Renal pelvis (tissue), 4 donors: ENCODE results near the gene ZBTB20. TPM values are rescaled to one million over a fixed set of nuclear protein-coding genes. Genes with fewer than 3 reads are reported as not detected.

Experiments
- DNase-seq: peaks from one replicate; pipeline ENCODE4 v3.0.0-alpha.2; 2013
- polyA plus RNA-seq, 3 donors: library from polyadenylated mRNA; unstranded; fragments of 120-200 nt; gene quantifications; one replicate each; pipeline ENCODE4 v1.2.1, GENCODE V29; 2013; ENCODE audit not compliant: insufficient read length in 3 of 3

The ZBTB20 gene
- polyA plus RNA-seq, 3 donors: 4.4 to 6.3 (median 5.9) TPM

DNA sequence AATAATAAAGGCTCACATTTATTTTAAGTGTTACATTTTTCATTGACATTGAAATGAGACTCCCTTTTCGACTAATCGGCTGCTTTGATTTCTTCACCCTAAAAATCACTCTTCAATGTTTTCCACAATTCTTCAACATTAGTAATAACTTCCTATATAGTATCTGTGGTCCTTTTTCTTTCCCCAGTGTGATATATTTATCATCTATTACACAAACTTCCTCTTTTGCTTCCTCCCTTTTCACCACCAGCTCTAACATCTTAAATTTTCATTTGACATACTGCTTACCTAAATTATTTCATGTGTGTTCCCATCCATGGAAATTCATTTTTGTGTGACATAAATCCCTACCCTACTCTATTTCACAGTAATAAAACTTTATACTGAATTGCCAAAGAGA, 608.9 kb downstream of the ZBTB20 start:
- DNase-seq: no peak

DNA sequence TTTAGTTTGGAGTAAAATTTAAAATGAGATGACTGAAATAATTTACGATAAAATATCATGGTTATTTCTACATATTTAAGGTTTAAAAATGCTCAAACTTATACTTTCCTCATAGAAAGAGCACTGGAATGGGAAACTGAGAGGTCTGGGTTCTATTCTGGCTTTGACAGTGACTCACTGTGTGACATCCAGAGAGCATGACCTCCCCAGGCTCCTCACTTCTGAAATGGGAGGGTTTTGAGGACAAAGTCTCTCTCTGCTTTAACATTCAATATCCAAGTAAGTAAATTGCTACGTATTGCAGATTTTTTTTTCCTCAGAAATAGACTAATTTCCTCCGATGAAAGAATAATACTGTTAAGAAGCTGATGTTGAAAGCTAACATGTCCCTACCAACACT, 618.6 kb downstream of the ZBTB20 start:
- DNase-seq: no peak

DNA sequence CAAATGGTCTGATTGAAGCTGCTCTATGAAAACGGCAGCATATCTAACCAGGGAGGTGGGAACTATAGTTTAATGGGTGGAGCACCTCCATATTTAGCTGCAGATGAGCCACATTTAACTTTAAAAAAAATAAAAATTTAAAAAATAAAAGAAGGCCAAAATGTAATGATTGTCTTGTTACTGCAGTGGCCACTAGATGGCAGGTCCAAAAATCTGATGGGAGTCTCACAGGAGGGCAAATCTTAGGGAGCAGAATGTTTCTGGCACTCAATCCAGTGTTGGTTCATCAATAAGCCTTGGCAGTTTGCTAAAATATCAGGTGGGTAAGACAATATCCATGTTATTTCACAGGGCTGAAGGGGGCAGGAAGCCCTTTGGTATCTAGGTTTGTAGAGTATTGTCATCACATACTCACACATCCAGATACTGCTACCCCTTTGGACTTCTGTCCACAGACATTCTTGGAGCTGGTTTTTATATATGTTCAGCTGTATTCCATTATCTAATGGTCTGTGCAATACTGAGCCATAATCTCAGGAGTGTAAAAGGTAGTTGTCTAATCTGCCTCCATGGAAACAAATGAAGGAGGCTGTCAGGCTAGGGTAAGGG, 619.9 kb downstream of the ZBTB20 start:
- no peak for DNase-seq

DNA sequence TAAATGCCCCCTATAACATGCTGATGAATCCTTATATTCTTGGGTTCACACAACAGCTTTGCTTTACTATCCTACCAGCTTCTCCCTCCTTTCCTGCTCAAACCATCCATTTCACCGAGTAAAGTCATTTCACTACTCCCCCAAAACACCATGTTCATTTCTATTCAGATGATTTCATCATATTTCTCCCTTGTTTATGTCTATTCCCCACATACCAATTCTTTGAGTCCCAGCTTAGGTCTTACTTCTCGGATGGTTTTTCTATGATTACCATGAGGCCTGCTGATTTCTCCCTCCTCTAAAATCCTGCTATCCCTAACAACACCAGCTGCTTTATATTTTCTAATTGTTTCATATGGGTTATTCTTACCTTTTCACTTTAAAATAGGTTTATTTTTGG, 621.8 kb downstream of the ZBTB20 start:
- DNase-seq: no peak

DNA sequence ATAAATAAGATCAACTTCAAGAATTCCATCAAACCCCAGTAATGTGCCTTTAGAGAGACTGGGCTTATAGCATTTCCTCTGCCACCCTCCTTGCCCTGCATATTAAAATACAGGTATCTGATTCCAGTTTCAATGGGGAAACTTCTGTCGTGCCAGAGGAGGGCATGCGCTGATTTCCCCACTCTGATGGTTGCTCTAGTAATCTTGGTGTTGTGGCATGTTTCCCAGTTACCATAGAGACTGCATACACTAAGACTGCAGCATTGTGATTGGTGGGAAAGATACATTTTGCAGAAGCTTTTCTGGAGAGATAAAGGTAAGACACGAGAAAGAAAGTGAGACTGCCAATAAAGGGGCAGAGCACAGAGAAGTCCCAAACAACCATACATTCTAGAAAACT, 627.7 kb downstream of the ZBTB20 start:
- DNase-seq: peak; percentile 73

DNA sequence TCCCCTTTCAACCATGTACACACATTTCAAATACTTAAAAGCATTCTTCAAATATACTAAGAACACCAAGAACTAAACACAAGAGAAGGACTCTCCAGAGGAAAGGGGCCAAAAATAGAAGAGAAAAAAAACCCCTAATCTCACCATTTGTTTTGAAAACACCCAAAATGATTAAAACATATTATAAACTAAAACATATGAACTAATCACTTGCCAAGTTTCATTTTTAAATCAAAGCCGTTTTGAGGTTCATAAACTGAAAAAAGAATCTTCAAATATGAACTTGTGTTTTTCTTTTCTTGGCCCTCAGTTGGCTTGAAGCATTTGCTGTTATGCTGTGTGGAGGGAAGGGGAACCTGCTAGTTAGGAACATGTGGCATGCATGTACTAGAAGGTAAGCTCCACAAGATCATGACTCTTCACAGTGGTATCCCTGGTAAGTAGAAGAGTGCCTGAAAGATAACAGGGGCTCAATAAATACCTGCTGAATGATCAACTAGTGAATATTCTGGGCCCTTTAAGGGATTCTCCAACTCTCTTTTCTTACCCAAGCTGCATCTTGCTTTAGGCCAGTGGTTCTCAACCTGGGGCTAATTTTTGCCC, 628.8 kb downstream of the ZBTB20 start:
- no peak for DNase-seq

DNA sequence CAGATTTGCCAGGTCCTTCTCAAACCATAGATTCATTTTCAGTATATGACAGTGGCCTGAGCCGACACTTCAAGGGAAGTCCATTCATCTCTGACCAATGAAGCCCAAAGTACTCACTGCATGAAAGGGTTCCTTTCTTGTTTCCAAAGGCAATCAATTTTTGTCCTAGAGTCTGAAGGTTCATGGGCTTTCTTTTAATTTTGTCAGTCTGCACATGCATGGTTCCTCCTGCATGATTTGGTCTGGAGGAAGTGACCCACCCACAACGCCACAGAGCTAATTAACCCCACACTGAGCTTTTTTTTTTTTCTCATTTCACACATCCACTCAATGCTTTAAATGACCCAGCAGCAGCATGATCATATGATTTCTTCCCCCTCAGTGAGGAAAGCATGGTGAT, 636.9 kb downstream of the ZBTB20 start:
- DNase-seq: no peak

DNA sequence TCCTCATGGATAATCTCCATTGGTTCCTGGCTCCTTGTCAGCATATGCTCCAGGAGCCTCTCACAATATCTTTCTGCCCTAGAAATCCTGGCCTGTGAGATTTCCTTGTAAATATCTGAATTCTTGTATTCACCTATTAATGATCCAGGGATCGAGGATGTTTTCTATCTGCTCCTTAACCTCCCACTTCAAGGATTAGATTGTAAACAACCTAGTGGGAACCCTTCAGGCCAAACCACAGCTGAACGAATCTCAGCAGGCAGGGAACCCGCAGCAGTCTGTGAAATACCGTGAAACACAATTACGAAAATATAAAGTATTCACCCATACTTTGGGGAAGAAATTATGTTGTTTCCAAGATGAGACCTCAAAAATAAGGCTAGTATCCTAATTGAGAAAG, 637.3 kb downstream of the ZBTB20 start:
- no peak for DNase-seq

DNA sequence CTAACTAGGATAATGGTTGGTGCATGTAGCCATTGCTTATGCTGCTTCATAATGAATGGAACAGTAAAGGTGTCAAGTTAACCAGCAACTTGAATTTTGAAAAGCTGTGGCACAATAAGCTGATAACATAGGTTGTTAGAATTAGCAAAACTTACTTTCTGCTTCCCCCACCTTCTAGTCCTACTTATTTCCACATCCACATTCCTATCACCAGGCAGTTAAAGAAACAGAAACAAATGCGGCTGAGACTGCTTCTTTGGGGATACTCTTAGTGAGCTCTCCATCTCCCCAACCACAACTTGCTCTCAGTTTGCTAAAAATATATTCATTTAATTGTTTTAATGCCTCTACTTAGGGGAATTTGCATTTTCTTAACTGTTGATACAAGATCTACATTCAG, 638.1 kb downstream of the ZBTB20 start:
- DNase-seq: no peak

DNA sequence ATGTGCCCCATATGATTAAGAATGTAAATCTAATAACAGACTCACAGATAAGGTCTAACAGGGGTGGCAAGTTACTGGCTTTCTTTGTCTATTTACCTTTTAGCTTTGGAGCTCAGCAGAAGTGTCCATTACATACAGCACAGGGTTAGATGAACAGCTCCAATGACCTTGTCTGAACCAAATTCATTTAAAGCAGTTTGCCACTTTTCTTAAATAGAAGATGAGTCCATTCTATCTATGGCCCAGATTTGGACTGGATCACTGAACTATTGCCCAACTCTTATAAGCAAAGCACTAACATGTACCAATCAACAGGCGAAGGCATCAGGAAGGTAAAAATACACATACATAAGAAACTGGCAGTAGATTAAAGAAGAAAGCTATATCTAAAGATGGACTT, 638.9 kb downstream of the ZBTB20 start:
- no peak for DNase-seq

DNA sequence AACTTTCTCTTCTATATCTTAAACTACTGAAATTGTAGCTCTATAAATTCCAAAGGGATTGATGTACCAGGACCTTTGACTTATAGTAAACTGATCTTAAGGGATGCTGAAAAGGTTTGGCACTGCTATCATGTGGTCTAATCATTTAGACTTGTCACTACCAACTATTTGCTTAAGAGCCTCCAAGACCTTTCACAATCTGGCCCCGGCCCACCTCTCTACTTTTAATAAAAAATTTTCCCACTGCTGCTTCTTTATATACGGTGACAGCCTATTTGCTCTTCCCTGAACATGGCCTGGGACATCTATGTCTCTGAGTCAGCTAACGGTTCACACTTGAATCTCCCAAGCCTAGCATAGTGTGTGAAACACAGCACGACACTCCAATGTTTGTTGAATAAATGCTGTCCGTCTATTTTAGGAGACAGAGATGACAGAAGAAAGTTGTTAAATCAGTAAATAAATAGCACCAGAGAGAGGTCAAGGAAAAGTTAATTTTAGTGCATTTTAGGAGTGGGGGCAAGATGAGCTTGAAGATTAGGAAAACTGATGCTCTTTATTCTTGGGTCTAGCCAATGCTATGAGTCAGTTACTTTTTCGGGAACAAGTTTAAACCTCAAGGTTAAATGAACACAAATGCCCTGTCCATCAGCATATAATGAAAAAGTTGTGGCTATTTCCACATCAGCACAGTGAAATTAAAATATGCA, 640.3 kb downstream of the ZBTB20 start:
- no peak for DNase-seq

DNA sequence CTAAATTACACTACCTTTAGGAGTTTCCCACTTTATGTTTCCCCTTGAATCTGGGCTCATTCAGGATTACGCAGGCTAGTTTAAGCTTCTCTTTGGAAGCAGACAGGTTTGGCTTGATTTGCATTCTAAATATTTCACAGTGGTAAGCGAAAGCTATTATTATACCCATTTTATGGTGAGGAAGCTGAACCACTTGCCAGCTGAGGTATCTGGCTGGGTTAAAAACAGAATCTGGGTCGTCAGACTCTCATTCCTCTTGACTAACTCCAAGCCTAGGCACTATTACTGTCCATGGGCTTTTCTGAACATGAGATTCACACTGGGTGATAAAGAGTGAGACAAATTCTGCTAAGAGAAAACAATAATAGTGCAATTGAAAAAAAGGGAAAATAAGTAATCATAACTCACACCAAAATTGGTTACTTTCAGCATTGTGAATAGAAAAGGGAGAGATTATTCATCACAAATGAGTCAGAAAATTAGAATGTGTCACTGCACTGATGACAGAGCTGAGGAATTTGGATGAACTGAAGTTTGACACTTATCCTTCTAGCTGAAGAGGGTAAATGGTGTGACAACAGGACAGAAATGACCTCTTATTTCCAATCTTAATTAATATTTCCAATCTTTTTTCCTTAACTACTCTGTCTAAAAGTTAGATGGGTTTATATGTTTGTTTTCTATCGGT, 642.0 kb downstream of the ZBTB20 start:
- no peak for DNase-seq

DNA sequence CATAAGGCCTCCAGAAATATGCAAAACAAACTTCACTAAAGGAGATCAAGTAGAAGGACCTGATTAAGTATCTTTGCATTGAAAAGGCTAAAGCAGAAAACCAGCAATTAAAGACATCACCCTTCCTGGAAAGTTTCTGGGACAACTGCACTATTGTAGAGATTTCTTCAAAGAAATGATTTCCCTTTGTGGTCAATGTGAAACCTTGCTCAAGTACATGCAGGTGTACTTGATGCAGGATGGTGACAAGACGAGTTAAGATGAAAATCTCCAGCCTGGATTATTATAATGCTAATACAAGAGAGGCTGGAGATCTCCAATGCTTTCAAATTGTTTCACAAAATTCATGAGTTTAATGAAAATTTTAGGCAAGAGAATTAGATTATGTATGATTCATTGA, 644.9 kb downstream of the ZBTB20 start:
- DNase-seq: no peak

DNA sequence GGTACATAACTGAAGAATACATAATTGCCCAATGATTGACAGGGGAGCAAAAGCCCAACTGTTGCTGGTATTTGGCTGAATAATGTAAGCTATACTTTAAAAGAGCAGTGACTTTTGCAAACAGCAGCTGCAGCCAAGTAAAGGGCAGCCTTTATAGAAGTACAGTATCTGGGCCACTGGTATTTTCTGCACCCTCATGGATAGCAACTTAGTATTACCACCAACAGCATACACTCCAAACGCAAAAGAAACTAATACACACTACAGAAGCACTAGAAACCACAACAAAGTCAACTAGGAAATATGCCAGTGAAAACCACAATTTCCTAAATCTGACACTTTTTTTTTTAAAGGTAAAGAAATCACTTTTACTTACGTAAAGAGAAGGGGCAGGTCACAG, 647.1 kb downstream of the ZBTB20 start:
- DNase-seq: no peak

DNA sequence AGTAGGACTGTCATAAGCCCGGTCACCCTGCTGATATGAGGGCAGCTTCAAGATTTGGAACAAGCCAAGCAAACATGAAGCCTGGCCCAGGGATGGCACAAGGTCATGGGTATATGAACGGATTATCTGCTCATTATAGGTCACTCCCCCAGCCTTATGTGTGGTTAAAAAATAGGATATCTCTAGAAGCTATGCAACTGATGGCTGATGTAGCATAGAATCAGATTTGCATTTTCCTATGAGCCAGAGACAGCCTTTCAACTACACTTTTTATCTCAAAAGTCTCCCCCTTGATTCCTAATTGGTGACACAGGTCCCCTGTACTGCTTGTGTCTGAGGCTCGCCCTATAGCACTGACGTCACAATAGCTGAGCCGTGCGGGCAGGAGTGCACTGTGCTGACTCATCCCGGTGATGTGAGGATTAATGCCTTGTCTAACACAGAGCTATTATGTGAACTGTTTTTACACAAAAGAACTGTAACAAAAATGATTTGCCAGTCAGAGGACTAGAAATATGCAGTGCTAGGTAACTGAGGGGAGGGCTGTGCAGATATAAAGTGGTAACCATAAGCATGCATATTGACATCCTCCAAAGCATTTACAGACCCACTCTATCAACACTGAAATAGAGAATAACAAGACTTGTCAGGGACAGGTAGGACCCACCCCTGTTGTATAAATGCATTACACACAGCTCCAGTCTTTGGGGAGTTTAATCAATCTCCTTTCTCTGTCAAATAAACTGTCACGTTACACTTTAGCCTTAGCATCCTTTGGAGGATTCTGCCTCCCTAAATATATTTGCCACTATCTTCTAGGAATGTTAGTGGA, 648.3 kb downstream of the ZBTB20 start:
- DNase-seq: no peak

DNA sequence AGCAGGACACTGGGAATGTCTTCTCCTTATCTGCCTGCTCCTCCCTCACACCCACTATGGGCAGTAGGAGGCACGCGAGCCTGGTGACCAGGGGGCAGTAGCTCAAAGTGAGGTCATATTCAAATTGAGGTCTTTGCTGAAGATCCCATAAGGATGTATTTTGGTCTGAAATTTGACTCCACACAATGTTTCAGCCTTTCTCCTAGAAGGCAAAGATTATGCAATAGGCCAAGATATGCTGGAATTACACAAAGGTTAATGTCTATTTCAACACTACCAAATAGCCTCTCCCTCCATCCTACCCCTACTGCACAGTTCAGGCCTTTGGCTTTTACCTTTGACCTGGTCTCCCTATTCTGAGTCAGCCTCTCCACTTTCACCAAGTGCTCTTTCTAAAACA, 650.2 kb downstream of the ZBTB20 start:
- no peak for DNase-seq

DNA sequence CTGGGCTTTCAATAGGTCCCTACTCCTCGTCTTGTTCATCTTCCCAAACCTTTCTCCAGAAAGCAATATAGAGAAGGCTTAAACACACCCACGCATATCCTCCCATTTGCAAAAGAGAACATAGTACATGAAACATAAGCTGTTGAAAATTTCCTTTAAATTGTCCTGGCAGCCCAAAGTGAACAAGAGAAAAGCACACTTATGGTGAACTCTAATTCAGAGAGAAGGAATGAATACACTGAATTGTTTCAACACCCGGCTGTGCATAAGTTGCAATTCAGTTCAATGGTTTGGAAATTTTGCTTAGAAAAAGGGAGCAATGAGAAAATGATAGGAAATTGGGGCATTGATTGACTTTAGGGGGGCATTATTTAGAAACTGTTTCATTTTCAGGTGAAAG, 650.6 kb downstream of the ZBTB20 start:
- no peak for DNase-seq

DNA sequence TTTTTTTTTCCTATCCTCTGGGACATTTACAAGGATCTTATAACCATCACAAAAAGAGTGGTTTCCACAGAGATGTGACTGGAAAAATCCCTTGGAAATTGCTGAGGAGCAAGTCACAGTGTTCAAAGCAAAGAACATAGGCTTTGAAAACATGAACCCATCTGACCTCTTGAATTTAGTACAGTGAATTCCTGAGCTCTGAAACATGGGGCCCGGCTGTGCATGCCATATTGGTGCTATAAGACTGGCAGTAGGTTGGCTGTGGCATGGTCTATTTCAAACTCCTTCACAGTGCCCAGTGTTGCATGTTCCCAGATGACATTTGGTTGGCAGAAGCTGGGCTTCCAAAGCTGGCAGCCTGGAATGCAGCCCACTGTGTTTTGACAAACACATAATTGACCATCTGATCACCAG, 651.1 kb downstream of the ZBTB20 start:
- DNase-seq: no peak

DNA sequence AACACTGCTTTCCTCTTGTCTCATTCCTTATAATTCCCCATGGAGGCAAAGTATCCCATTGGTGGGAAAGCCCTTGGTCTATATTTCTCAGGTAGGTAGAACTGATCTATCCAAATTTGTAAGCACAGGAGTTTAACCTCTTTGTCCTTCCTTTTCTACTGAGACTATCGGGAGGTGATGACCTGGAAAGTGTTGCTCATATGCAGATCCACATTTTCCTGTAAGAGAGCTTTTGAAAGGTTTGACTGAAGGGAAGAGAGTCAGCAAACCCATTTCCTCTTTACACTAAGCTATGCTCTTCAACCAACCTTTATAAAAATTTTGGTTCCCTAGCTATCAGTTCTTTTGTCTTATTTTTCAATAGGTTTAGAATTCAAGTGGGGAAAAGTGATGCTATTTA, 652.6 kb downstream of the ZBTB20 start:
- no peak for DNase-seq

DNA sequence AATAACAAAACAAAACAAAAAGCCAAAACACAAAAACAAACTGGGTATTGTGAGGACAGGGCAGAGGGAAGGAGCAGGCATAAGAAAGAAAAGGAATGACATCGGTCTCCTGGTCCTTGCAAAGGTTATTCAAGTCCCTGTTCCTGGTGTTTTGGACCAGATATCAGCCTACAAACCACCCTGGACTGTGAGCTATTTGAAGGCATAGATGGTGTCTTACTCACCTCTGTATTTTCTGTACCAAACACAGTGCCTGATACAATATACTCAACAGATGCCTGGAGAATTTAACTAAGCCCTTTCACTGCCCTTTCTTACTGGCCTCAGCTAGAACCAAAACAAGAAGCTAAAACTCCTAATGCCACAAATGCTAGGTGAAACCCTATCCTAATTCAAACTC, 656.3 kb downstream of the ZBTB20 start:
- no peak for DNase-seq

DNA sequence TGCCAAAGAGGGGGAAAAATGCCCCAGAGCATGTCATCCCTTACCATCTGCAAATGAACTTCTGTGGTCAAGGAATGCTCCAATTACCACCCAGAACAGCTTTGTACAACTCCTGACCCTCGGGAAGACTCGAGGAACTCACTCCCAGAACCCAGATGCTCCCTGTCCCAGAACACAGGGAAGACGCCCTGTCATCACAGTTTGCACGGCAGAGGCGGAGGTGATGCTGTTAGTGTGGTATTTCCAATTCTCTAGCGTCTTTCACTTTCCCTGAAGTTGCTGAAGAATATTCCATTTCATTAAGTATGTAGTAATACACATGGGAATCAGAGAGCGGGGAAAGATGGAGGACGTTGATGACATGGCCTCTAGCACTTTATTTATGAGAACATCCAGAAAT, 659.6 kb downstream of the ZBTB20 start:
- no peak for DNase-seq

DNA sequence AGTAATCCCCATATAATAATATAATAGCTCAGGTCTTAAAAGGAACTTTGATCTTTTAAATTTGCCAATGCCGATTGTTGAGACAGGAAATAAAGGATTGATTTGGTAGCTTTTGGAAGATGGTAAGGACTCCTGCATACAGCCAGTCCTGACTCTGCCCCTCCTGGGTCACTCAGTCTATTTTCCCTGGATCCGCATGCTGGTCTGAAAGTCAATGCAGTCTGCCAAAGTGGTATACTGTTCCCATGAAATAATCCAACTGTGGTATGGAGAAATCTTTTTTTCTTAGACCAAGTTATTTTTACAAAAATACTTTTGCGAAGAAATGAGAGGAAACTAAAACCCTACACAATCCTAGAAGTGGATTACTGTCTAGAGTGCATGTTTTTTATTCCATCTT, 662.2 kb downstream of the ZBTB20 start:
- DNase-seq: no peak
